Measurements from ENCODE around the gene PSMD12. TPM values are rescaled to one million over a fixed set of nuclear protein-coding genes. Genes with fewer than 3 reads are reported as not detected.

The PSMD12 gene
- total and polyA plus RNA-seq, 2 donors from 2014 or later, result 26.0 to 46.0 TPM

DNA sequence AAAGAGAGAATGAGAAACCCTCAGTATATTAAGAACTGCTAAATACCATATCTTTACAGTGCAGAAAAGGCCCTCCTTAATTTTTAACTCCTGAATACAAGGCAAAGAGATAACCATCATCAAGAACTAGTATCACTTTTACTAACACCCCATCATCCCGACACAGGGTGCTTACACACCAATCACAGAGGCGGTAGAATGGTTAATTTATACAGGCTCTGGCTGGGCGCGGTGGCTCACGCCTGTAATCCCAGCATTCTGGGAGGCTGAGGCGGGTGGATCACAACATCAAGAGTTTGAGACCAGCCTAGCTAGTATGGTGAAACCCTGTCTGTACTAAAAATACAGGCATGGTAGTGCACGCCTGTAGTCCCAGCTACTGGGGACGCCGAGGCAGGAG, 4.2 kb downstream of the PSMD12 start:
- no peak for DNase-seq
- no peaks in the 10 kb centered on the region for H3K27me3 ChIP-seq (ENCODE audit: control insufficient read depth, insufficient read depth, low read length)
- H3K4me3 ChIP-seq (ENCODE audit: low read length in 3 of 3), result no peak overlapping the region
- intact Hi-C loops (cut with DNase I), result no loop called here
- peaks cover 3 to 13% (median 4%) of the 10 kb centered on the region in 3 donors for H3K36me3 ChIP-seq (ENCODE audit: control insufficient read depth in 2 of 3, insufficient read depth in 3 of 3, low read length in 3 of 3)
- FAIRE-seq, result no peak
- no peak overlapping the region for H3K9ac ChIP-seq (ENCODE audit: low read length in 3 of 3)
- TF ChIP-seq CTCF (IDR thresholded peaks at IDR 0.05; ENCODE audit: borderline replicate concordance, extremely low read depth, insufficient read depth), result no peak
- no peaks in the 10 kb centered on the region for H3K9me3 ChIP-seq (ENCODE audit: control insufficient read depth in 2 of 3, insufficient read depth in 1 of 3, low read length in 3 of 3)
- peaks cover 4 to 13% (median 4%) of the 10 kb centered on the region in 3 donors for H3K4me1 ChIP-seq (ENCODE audit: control insufficient read depth in 2 of 3, insufficient read depth in 2 of 3, low read depth in 1 of 3, low read length in 3 of 3)
- H3K27ac ChIP-seq (ENCODE audit: low read depth in 2 of 2, low read length in 2 of 2), result no peak overlapping the region

GRCh38 chr17:67360880-67361279, 5.5 kb downstream of the PSMD12 start:
- DNase-seq (no peak), FAIRE-seq (no peak)
- TF ChIP-seq CTCF (IDR thresholded peaks at IDR 0.05; ENCODE audit: borderline replicate concordance, extremely low read depth, insufficient read depth), result no peak
- peaks cover 4 to 18% (median 6%) of the 10 kb centered on the region in 3 donors for H3K36me3 ChIP-seq (ENCODE audit: control insufficient read depth in 2 of 3, insufficient read depth in 3 of 3, low read length in 3 of 3)
- intact Hi-C loops (cut with DNase I), result no loop called here
- H3K9ac ChIP-seq (ENCODE audit: low read length in 3 of 3), result no peak overlapping the region
- H3K4me1 ChIP-seq (ENCODE audit: control insufficient read depth in 2 of 3, insufficient read depth in 2 of 3, low read depth in 1 of 3, low read length in 3 of 3), result peaks cover 4 to 13% (median 4%) of the 10 kb centered on the region in 3 donors
- H3K4me3 ChIP-seq (ENCODE audit: low read length in 3 of 3), result no peak overlapping the region
- H3K27me3 ChIP-seq (ENCODE audit: control insufficient read depth, insufficient read depth, low read length), result no peaks in the 10 kb centered on the region
- no peak overlapping the region for H3K27ac ChIP-seq (ENCODE audit: low read depth in 2 of 2, low read length in 2 of 2)
- no peaks in the 10 kb centered on the region for H3K9me3 ChIP-seq (ENCODE audit: control insufficient read depth in 2 of 3, insufficient read depth in 1 of 3, low read length in 3 of 3)

DNA sequence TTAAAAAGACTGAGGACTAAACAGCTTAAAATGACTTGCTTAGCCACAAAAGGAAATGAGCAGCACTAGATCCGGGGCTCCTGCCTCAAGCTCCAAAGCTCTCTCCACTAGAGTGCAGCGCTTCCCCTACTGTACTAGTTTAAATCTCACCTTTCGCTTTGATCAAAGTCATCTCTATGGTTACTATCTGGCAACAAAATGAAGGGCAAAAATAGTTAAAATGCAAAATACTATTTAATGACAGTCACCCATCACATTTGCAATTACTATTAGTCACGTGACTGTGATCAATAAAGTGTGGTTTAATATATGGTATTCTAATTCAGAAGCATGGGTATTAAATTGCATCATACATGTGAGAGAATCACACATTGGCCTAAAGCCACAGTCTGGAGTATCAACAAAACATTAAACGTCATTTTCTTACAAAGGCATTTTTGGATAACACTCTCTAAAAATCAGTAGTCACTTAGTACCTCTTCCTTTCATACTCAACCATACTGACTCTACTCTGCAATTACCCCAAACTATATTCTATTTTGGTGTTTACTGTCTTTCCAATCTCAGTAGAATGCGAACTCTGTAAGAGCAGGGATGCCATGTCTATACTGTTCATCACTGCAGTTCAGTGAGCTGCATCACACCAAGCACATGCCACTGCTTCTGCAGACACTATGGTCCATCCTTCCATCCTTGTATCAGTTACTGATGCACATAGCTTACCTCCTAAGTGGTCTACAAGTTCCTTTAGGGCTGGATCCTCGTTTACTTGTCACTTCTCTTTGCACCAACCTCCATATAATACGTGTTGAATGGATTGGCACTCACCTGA, 6.2 kb downstream of the PSMD12 start:
- DNase-seq (peak in 2 of 5 donors; percentile 25 to 44), FAIRE-seq (no peak)
- peaks cover 4 to 18% (median 6%) of the 10 kb centered on the region in 3 donors for H3K36me3 ChIP-seq (ENCODE audit: control insufficient read depth in 2 of 3, insufficient read depth in 3 of 3, low read length in 3 of 3)
- H3K27ac ChIP-seq (ENCODE audit: low read depth in 2 of 2, low read length in 2 of 2), result no peak overlapping the region
- no peak overlapping the region for H3K9ac ChIP-seq (ENCODE audit: low read length in 3 of 3)
- no peak for TF ChIP-seq CTCF (IDR thresholded peaks at IDR 0.05; ENCODE audit: borderline replicate concordance, extremely low read depth, insufficient read depth)
- peaks cover 0 to 11% (median 2%) of the 10 kb centered on the region in 3 donors for H3K4me1 ChIP-seq (ENCODE audit: control insufficient read depth in 2 of 3, insufficient read depth in 2 of 3, low read depth in 1 of 3, low read length in 3 of 3)
- H3K4me3 ChIP-seq (ENCODE audit: low read length in 3 of 3), result no peak overlapping the region
- no peaks in the 10 kb centered on the region for H3K27me3 ChIP-seq (ENCODE audit: control insufficient read depth, insufficient read depth, low read length)
- intact Hi-C loops (cut with DNase I), result no loop called here
- no peaks in the 10 kb centered on the region for H3K9me3 ChIP-seq (ENCODE audit: control insufficient read depth in 2 of 3, insufficient read depth in 1 of 3, low read length in 3 of 3)
